GM10847 (cell line): Measurements from ENCODE around the gene ZMIZ2.

Experiments used
- POLR2A ChIP-seq: IDR thresholded peaks from 2 replicates; pipeline ENCODE4 v1.6.1; 2011; ENCODE audit not compliant: insufficient read length; ENCODE audit errors: extremely low read depth

ZMIZ2 gene

GRCh38 chr7:44776211-44776610 lies 27.6 kb downstream of the ZMIZ2 start:
- TF ChIP-seq POLR2A, result no peak

- TF ChIP-seq POLR2A, result no peak
These were observed 33.8 kb downstream of the ZMIZ2 start for GRCh38 chr7:44782460-44782859.

- no peak for TF ChIP-seq POLR2A
These were observed 34.8 kb downstream of the ZMIZ2 start for GRCh38 chr7:44783407-44783806.

GRCh38 chr7:44784364-44784763 lies 35.7 kb downstream of the ZMIZ2 start:
- TF ChIP-seq POLR2A, result no peak

GRCh38 chr7:44787041-44787440 lies 38.4 kb downstream of the ZMIZ2 start:
- no peak for TF ChIP-seq POLR2A

- no peak for TF ChIP-seq POLR2A
These were observed 39.1 kb downstream of the ZMIZ2 start for GRCh38 chr7:44787762-44788161.

GRCh38 chr7:44789990-44790389 lies 41.3 kb downstream of the ZMIZ2 start:
- TF ChIP-seq POLR2A, result no peak

GRCh38 chr7:44791278-44792219 lies 42.9 kb downstream of the ZMIZ2 start:
- no peak for TF ChIP-seq POLR2A

- no peak for TF ChIP-seq POLR2A
These were observed 45.3 kb downstream of the ZMIZ2 start for GRCh38 chr7:44793919-44794318.

- no peak for TF ChIP-seq POLR2A
These were observed 45.7 kb downstream of the ZMIZ2 start for GRCh38 chr7:44794331-44794730.

GRCh38 chr7:44796034-44796503 lies 47.4 kb downstream of the ZMIZ2 start:
- no peak for TF ChIP-seq POLR2A

GRCh38 chr7:44796504-44797328 lies 48.1 kb downstream of the ZMIZ2 start, which contains the start of gene PPIA:
TSS of gene PPIA (plus strand) at chr7:44796681. CDS start at chr7:44796725, 44 bp downstream.
- peak; percentile 98 for TF ChIP-seq POLR2A

GRCh38 chr7:44797329-44798258 lies 48.9 kb downstream of the ZMIZ2 start:
- TF ChIP-seq POLR2A, result no peak

GRCh38 chr7:44798649-44799305 lies 50.1 kb downstream of the ZMIZ2 start:
- TF ChIP-seq POLR2A, result no peak

GRCh38 chr7:44799939-44800338 lies 51.3 kb downstream of the ZMIZ2 start:
- no peak for TF ChIP-seq POLR2A

GRCh38 chr7:44801890-44802289 lies 53.2 kb downstream of the ZMIZ2 start:
- TF ChIP-seq POLR2A, result no peak
